Measurements from ENCODE around the gene ASB1. TPM values are rescaled to one million over a fixed set of nuclear protein-coding genes. Genes with fewer than 3 reads are reported as not detected.

Gene ASB1
- polyA plus RNA-seq, 1 experiment: 29.8 TPM

DNA sequence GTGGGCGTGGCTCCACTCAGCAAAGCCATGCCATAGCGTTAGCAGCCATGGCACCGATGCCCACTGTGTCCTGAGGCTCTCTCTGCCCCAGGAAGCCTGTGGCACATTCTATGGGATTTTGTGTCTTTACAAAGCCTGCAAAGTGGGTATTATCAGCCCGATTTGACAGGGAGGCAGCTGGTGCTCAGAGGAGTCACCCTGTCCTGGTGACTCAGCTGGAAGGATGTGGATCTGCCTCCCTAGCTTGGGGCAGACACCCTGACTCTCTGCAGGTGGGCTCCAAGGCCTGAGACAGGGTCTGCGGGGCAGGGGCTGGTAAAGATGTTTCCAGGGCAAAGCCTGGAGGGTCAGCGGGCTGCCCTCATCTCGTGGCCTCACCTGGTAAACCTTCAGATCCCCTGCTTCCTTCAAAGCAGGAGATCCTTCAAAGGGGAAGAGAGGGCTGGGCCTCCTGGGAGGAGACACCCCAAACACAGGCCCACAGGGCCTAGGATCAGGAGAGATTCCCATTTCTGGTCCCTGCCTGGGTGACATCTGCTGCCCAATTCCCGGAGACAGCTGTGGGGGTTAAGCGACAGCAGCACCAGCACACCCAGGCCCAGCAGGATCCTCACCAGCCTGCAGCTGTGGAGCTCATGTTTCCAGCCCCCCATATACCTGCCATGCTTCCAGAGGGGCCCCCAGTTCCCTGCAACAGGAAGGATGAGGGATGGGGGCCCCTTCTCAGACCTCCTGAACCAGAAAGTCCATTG lies 3.0 kb upstream of the ASB1 start:
- CTCF ChIA-PET: no interaction called here
- Histone ChIP-seq H3K4me3 (ENCODE audit: low read depth, low read length) (no peak overlapping the region), H3K9me3 (ENCODE audit: control insufficient read depth, insufficient read depth, low read length) (no peaks in the 10 kb centered on the region; the same call in 1 of the 2 replicates), H3K27me3 (ENCODE audit: control insufficient read depth, insufficient read depth, low read length) (no peaks in the 10 kb centered on the region), H3K27ac (ENCODE audit: low read depth, low read length) (peak overlapping the region; percentile 39)
- no peak for DNase-seq (ENCODE audit: low read depth, low spot score)
- POLR2A ChIA-PET: no interaction called here
- TF ChIP-seq, protein P1, sequence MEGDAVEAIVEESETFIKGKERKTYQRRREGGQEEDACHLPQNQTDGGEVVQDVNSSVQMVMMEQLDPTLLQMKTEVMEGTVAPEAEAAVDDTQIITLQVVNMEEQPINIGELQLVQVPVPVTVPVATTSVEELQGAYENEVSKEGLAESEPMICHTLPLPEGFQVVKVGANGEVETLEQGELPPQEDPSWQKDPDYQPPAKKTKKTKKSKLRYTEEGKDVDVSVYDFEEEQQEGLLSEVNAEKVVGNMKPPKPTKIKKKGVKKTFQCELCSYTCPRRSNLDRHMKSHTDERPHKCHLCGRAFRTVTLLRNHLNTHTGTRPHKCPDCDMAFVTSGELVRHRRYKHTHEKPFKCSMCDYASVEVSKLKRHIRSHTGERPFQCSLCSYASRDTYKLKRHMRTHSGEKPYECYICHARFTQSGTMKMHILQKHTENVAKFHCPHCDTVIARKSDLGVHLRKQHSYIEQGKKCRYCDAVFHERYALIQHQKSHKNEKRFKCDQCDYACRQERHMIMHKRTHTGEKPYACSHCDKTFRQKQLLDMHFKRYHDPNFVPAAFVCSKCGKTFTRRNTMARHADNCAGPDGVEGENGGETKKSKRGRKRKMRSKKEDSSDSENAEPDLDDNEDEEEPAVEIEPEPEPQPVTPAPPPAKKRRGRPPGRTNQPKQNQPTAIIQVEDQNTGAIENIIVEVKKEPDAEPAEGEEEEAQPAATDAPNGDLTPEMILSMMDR (IDR thresholded peaks at IDR 0.05; ENCODE audit: low read depth, low read length): no peak

DNA sequence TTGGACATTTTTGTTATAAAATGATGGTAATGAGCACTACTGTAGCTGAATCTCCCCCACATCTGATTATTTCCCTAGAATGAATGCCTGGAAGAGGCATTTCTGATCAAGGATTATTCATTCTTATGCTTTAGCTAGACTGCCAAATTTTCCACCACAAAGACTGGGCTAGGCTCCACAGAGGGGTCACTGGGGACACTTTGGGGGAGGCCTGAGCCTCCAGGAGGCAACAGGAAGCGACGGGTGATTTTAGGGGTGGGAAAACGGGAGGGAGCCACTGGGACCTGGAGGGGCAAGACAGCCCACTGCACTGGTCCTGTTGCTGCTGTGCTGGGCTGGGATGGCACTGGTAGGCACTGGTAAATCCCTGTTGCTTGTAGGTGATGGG lies 2.4 kb upstream of the ASB1 start:
- no peak overlapping the region for H3K4me3 ChIP-seq (ENCODE audit: low read depth, low read length)
- no peak for DNase-seq (ENCODE audit: low read depth, low spot score)
- peak overlapping the region; percentile 21 for H3K27ac ChIP-seq (ENCODE audit: low read depth, low read length)
- H3K9me3 ChIP-seq (ENCODE audit: control insufficient read depth, insufficient read depth, low read length): no peaks in the 10 kb centered on the region; the same call in 1 of the 2 replicates
- ChIA-PET POLR2A (no interaction called here), CTCF (no interaction called here)
- TF ChIP-seq, protein P1 (IDR thresholded peaks at IDR 0.05; ENCODE audit: low read depth, low read length): no peak
- H3K27me3 ChIP-seq (ENCODE audit: control insufficient read depth, insufficient read depth, low read length): no peaks in the 10 kb centered on the region

DNA sequence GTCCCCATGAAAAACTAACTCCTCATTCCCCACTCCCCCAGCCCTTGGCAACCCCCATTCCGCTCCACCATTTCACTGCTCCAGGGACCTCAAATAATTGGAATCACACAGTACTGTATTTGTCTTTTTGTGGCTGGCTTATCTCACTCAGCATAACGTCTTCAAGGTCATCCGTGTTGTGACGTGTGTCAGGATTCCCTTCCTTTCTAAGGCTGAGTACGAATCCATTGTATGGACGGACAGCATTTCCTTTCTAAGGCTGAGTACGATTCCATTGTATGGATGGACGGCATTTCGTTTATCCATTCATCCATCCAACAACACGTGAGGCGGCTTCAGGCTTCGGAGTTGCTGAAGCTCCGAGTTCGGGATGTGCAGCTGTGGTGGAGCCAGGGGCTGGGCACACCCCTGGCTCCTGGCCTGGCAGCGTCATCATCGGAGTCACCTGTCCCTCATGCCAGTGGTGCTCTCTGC lies 1.2 kb upstream of the ASB1 start:
- Histone ChIP-seq H3K27me3 (ENCODE audit: control insufficient read depth, insufficient read depth, low read length) (no peaks in the 10 kb centered on the region), H3K27ac (ENCODE audit: low read depth, low read length) (peak overlapping the region; percentile 97), H3K4me3 (ENCODE audit: low read depth, low read length) (peak overlapping the region; percentile 95), H3K9me3 (ENCODE audit: control insufficient read depth, insufficient read depth, low read length) (peaks cover under 1% of the 10 kb centered on the region)
- TF ChIP-seq, protein P1 (IDR thresholded peaks at IDR 0.05; ENCODE audit: low read depth, low read length): no peak
- POLR2A ChIA-PET: no interaction called here
- CTCF ChIA-PET: no interaction called here
- no peak for DNase-seq (ENCODE audit: low read depth, low spot score)

DNA sequence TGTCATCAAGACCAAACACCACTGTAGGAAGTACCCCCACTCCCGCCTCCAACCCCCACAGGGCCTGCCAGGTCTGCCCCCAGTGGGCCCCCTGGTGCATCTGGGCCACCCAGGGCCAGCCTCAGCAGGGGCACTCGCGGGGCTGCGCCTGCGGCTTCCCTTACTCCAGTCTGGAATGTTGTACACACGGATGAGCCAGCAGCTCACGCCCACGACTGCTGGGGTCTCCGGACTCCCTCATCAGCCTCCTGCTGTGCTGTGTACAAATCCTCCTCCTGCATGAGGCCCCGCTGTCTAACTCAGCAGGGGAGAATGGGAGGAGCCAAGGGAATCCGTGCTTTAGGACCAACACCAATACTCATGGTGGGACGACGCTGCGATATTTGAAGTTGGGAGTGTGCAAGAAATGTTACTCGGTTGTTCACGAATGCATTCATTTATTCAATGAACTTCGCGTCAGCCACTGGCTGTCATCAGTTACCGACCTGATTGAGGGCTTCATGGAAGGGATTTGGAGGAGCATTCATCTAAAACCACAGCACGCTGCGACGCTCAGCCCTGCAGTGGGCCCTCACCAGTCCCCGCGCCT lies 654 bp upstream of the ASB1 start:
- POLR2A ChIA-PET: no interaction called here
- Histone ChIP-seq H3K4me3 (ENCODE audit: low read depth, low read length) (peak overlapping the region; percentile 95), H3K27me3 (ENCODE audit: control insufficient read depth, insufficient read depth, low read length) (no peaks in the 10 kb centered on the region), H3K9me3 (ENCODE audit: control insufficient read depth, insufficient read depth, low read length) (peaks cover 5% of the 10 kb centered on the region), H3K27ac (ENCODE audit: low read depth, low read length) (peak overlapping the region; percentile 97)
- TF ChIP-seq, protein P1 (IDR thresholded peaks at IDR 0.05; ENCODE audit: low read depth, low read length): no peak
- CTCF ChIA-PET: no interaction called here
- DNase-seq (ENCODE audit: low read depth, low spot score): no peak

Data from AG04450 (cell line).